ENCODE results near the gene ROBO1. TPM values are rescaled to one million over a fixed set of nuclear protein-coding genes. Genes with fewer than 3 reads are reported as not detected.

ROBO1 gene
- total RNA-seq, 1 donor from 2014 or later: 3.1 TPM

- H3K4me3 Mint-ChIP-seq: no peak overlapping the region
- CTCF ChIA-PET: no interaction called here
- no peak overlapping the region for H3K27ac Mint-ChIP-seq
- no peak for ATAC-seq (ENCODE audit: low read depth)
- no peaks in the 10 kb centered on the region for H3K27me3 Mint-ChIP-seq
- H3K36me3 Mint-ChIP-seq (ENCODE audit: low read depth): no peaks in the 10 kb centered on the region
- no peaks in the 10 kb centered on the region for H3K4me1 Mint-ChIP-seq
- peaks cover 10% of the 10 kb centered on the region for H3K9me3 Mint-ChIP-seq
- POLR2A ChIA-PET: no interaction called here
- no peak for DNase-seq
- TF ChIP-seq CTCF (IDR thresholded peaks at IDR 0.05): no peak
- intact Hi-C loops (cut with micrococcal nuclease): no loop called here
Measured at GRCh38 chr3:79199966-79200365, 567.8 kb downstream of the ROBO1 start.

GRCh38 chr3:79187426-79187825, 580.4 kb downstream of the ROBO1 start:
- Mint-ChIP-seq H3K4me1 (no peaks in the 10 kb centered on the region), H3K9me3 (peaks cover 8% of the 10 kb centered on the region), H3K36me3 (ENCODE audit: low read depth) (no peaks in the 10 kb centered on the region), H3K27me3 (no peaks in the 10 kb centered on the region), H3K27ac (no peak overlapping the region), H3K4me3 (no peak overlapping the region)
- no peak for TF ChIP-seq CTCF (IDR thresholded peaks at IDR 0.05)
- DNase-seq (no peak), ATAC-seq (ENCODE audit: low read depth) (no peak)
- ChIA-PET CTCF (no interaction called here), POLR2A (no interaction called here)
- intact Hi-C loops (cut with micrococcal nuclease): no loop called here

GRCh38 chr3:79184251-79184650, 583.5 kb downstream of the ROBO1 start:
- Mint-ChIP-seq H3K27ac (no peak overlapping the region), H3K4me3 (no peak overlapping the region), H3K4me1 (no peaks in the 10 kb centered on the region), H3K36me3 (ENCODE audit: low read depth) (no peaks in the 10 kb centered on the region), H3K9me3 (peaks cover 7% of the 10 kb centered on the region), H3K27me3 (no peaks in the 10 kb centered on the region)
- ChIA-PET POLR2A (no interaction called here), CTCF (no interaction called here)
- no peak for ATAC-seq (ENCODE audit: low read depth)
- no peak for TF ChIP-seq CTCF (IDR thresholded peaks at IDR 0.05)
- DNase-seq: no peak
- intact Hi-C loops (cut with micrococcal nuclease): no loop called here

GRCh38 chr3:79183496-79183895, 584.3 kb downstream of the ROBO1 start:
- Mint-ChIP-seq H3K27ac (no peak overlapping the region), H3K4me3 (no peak overlapping the region), H3K4me1 (no peaks in the 10 kb centered on the region), H3K9me3 (peaks cover 7% of the 10 kb centered on the region), H3K27me3 (no peaks in the 10 kb centered on the region), H3K36me3 (ENCODE audit: low read depth) (no peaks in the 10 kb centered on the region)
- no peak for DNase-seq
- ATAC-seq (ENCODE audit: low read depth): no peak
- intact Hi-C loops (cut with micrococcal nuclease): no loop called here
- TF ChIP-seq CTCF (IDR thresholded peaks at IDR 0.05): no peak
- POLR2A ChIA-PET: no interaction called here
- CTCF ChIA-PET: no interaction called here

GRCh38 chr3:79178471-79179180, 589.2 kb downstream of the ROBO1 start:
- intact Hi-C loops (cut with micrococcal nuclease): no loop called here
- CTCF ChIA-PET: no interaction called here
- H3K4me1 Mint-ChIP-seq: no peaks in the 10 kb centered on the region
- no peaks in the 10 kb centered on the region for H3K36me3 Mint-ChIP-seq (ENCODE audit: low read depth)
- no peak for TF ChIP-seq CTCF (IDR thresholded peaks at IDR 0.05)
- POLR2A ChIA-PET: no interaction called here
- H3K27ac Mint-ChIP-seq: no peak overlapping the region
- ATAC-seq (ENCODE audit: low read depth): no peak
- peaks cover 2% of the 10 kb centered on the region for H3K9me3 Mint-ChIP-seq
- no peak for DNase-seq
- H3K4me3 Mint-ChIP-seq: no peak overlapping the region
- H3K27me3 Mint-ChIP-seq: no peaks in the 10 kb centered on the region

Measured in activated B cell treated with CpG ODN at 0.5 μM for 24 hours (primary cell).